Motor neuron (in vitro differentiated cells): Measurements from ENCODE around the gene FBF1. TPM values are rescaled to one million over a fixed set of nuclear protein-coding genes. Genes with fewer than 3 reads are reported as not detected.
"Not testable (repeated sequence)": the region's sequence is repeated elsewhere in the genome, so short reads cannot be mapped to it uniquely, and the experiment has no call there.

Experiments used
- ATAC-seq, 8 experiments: fragments of 200-7000 bp; cut with Tn5 transposase; replicated peaks in 6 of 8; 2 replicates each; pipeline ENCODE4 v1.8.0; 2021; ENCODE audit warnings: mild to moderate bottlenecking in 8 of 8, moderate library complexity in 8 of 8
- H3K27ac ChIP-seq, 2 donors: fragments of 250-450 bp; sonication (Bioruptor Pico); 2 replicates each; pipeline ENCODE4 v1.9.0; 2021; ENCODE audit warnings: antibody characterized with exemption in 2 of 2, mild to moderate bottlenecking in 2 of 2, moderate library complexity in 1 of 2
- H3K4me1 ChIP-seq, 2 donors: fragments of 250-450 bp; sonication (Bioruptor Pico); replicated peaks in 1 of 2; 2 replicates each; pipeline ENCODE4 v1.6.1; 2021; ENCODE audit warnings: antibody characterized with exemption in 2 of 2, mild to moderate bottlenecking in 2 of 2, moderate library complexity in 1 of 2
- H3K4me3 ChIP-seq, 5 donors: fragments of 250-450 bp; sonication (Bioruptor Pico); 2 replicates each; pipeline ENCODE4 v1.9.0; 2021; ENCODE audit warnings: antibody characterized with exemption in 5 of 5, mild to moderate bottlenecking in 5 of 5, moderate library complexity in 4 of 5
- WGBS, 10 experiments: fragments of 450-650 bp; shearing (Covaris generic); methylation state at CpG; one replicate each; pipeline ENCODE4 v1.0.0; 2022; 5-methylcytosine and 5-hydroxymethylcytosine counted together
- in situ Hi-C, 9 experiments: fragments of 400-800 bp; cut with MboI; loops; one replicate each; pipeline ENCODE4 v1.15.0; 2021; ENCODE audit warnings: low sequenced_read_pairs in 9 of 9, low pct_unique_long_range_greater_than_20kb in 2 of 9; ENCODE audit not compliant: unreplicated experiment in 9 of 9
- total RNA-seq, 8 experiments: library from RNA; unstranded; fragments of 300-600 nt; gene quantifications; 2 replicates each; pipeline versions ENCODE4 v1.2.3 to v1.2.4, GENCODE V29; 2022

FBF1 gene
- total RNA-seq, 8 experiments from 2014 or later: 4.8 to 14.7 (median 7.6) TPM

- ATAC-seq, in situ Hi-C loops, H3K4me3 ChIP-seq, H3K27ac ChIP-seq: not testable (repeated sequence)
- WGBS, 10 experiments: 50 to 96% (median 93%) methylated on average over 2 to 4 of the region's 10 CpGs; no CpG with 5 or more reads in 5 of the 10 experiments
- H3K4me1 ChIP-seq: peaks cover 8 to 13% of the 10 kb centered on the region in 2 donors
Observed at GRCh38 chr17:75870228-75870627, 70.6 kb downstream of the FBF1 start.

- H3K4me1 ChIP-seq: peaks cover 8 to 20% of the 10 kb centered on the region in 2 donors
- in situ Hi-C loops: no loop called here
- 0 to 92% (median 66%) methylated on average over 2 to 7 of the region's 23 CpGs; no CpG with 5 or more reads in 3 of the 10 experiments for WGBS, 10 experiments
- no peak overlapping the region for H3K27ac ChIP-seq
- no peak overlapping the region for H3K4me3 ChIP-seq
- peak; percentile 5 to 84 (median 30) for ATAC-seq
Observed at GRCh38 chr17:75869282-75870141, 71.3 kb downstream of the FBF1 start.

DNA sequence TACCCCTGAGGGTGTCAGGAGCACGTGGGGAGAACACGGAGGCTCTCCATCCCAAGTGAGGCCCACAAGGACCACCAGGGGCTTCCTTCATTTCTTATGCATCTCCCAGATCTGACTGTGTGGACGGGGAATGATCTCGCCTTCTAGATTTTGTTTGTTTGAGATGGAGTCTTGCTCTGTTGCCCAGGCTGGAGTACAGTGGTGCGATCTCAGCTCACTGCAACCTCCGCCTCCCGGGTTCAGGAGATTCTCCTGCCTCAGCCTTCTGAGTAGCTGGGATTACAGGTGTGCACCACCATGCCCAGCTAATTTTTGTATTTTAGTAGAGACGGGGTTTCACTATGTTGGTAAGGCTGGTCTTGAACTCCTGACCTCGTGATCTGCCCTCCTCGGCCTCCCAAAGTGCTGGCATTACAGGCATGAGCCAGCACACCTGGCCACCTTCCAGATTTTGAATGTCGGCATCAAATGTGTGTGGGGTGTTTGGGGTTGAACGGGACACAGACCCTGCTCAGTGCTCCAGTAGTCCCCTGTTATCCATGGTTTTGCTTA lies 72.0 kb downstream of the FBF1 start:
- peaks cover 8 to 20% of the 10 kb centered on the region in 2 donors for H3K4me1 ChIP-seq
- H3K4me3 ChIP-seq, ATAC-seq, H3K27ac ChIP-seq, in situ Hi-C loops: not testable (repeated sequence)
- 13 to 100% methylated on average over 1 to 3 of the region's 12 CpGs; no CpG with 5 or more reads in 8 of the 10 experiments for WGBS, 10 experiments

GRCh38 chr17:75865404-75866188 lies 75.2 kb downstream of the FBF1 start:
- H3K27ac ChIP-seq, in situ Hi-C loops, ATAC-seq, H3K4me3 ChIP-seq: not testable (repeated sequence)
- 46 to 100% (median 65%) methylated on average over 3 to 11 of the region's 17 CpGs for WGBS, 10 experiments
- peaks cover 8 to 13% of the 10 kb centered on the region in 2 donors for H3K4me1 ChIP-seq

DNA sequence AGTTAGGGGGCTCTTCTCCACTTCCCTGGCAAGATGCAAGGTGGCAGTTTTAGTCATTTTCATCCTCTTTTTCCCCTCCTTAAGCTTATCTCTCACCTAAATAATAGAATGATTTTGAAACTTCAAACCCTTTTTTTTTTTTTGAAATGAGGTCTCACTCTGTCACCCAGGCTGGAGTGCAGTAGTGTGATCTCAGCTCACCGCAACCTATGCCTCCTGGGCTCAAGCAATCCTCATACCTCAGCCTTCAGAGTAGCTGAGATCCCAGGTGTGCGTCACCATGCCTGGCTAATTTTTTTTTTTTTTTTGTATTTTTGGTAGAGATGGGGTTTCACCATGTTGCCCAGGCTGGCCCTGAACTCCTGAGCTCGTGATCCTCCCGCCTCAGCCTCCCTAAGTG lies 76.0 kb downstream of the FBF1 start:
- 63 to 100% (median 84%) methylated on average over 1 to 4 of the region's 4 CpGs; no CpG with 5 or more reads in 2 of the 10 experiments for WGBS, 10 experiments
- H3K4me1 ChIP-seq: peaks cover 8 to 13% of the 10 kb centered on the region in 2 donors
- ATAC-seq, H3K27ac ChIP-seq, H3K4me3 ChIP-seq, in situ Hi-C loops: not testable (repeated sequence)

DNA sequence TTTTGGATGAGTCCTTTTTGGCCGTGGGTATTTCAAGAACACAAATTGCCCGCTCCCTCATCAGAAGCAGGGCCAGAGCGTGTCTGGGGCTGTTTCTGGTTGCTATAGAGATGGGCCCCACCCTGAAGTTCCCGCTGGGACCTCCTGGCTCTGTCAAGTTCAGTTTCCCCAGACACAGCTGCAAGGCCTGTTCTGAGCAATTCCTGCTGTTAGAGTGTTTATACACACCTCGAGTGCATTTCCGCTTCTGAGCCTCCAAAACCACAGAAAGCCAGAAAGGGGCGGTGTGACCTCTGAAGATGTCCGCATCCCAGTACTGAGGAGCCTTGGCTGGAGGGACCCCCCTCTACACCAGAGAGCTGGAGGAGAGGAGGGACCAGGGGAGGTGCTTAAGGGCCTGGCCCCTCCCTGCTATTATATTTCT lies 76.4 kb downstream of the FBF1 start:
- 0 to 43% (median 33%) methylated on average over 1 to 7 of the region's 8 CpGs; no CpG with 5 or more reads in 4 of the 10 experiments for WGBS, 10 experiments
- Histone ChIP-seq H3K4me3 (no peak overlapping the region), H3K4me1 (peaks cover 5 to 11% of the 10 kb centered on the region in 2 donors), H3K27ac (no peak overlapping the region)
- ATAC-seq: peak; percentile 38 to 90 (median 56)
- in situ Hi-C loops: no loop called here

DNA sequence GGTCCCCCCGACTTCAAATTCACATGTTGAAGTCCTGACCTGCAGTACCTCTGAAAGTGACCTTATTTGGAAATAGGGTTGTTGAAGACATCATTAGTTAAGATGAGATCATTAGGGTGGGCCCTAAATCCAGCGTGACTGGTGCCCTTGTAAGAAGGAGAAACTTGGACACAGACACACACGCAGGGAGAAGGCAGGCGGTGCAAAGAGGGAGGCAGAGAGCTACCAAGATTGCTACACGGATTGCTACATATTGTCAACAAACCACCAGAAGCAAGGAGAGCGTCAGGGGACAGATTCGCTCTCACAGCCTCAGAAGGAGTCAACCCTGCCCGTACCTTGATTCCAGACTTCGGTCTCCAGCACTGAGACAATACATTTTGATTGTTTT lies 78.9 kb downstream of the FBF1 start:
- in situ Hi-C loops: no loop called here
- Histone ChIP-seq H3K4me1 (peaks cover under 1 to 8% of the 10 kb centered on the region in 2 donors), H3K27ac (no peak overlapping the region), H3K4me3 (no peak overlapping the region)
- ATAC-seq: peak in 2 of 8 experiments; percentile 30 to 50
- 20 to 82% (median 78%) methylated on average over 1 to 6 of the region's 9 CpGs; no CpG with 5 or more reads in 1 of the 10 experiments for WGBS, 10 experiments

Other genes with a start within 250 kb of the FBF1 start
- 10 to 100 TPM in 1 of 8 experiments, 1 to 10 TPM in 4, under 1 TPM in 3; 0.46 to 40.8 (median 2.0) TPM for gene ITGB4, start 219.6 kb downstream of the FBF1 start, total RNA-seq
- gene GALK1, start 175.8 kb downstream of the FBF1 start, total RNA-seq: 10 to 100 TPM; 10.0 to 32.7 (median 16.4) TPM
- 10 to 100 TPM; 14.6 to 38.2 (median 20.0) TPM for gene UNK, start 156.2 kb downstream of the FBF1 start, total RNA-seq
- gene UNC13D, start 96.6 kb downstream of the FBF1 start, total RNA-seq: 1 to 10 TPM in 7 of 8 experiments, under 1 TPM in 1; 0.87 to 9.1 (median 2.7) TPM
- 10 to 100 TPM; 51.3 to 86.5 (median 60.1) TPM for gene WBP2, start 85.7 kb downstream of the FBF1 start, total RNA-seq
- gene TRIM47, start 62.5 kb downstream of the FBF1 start, total RNA-seq: 10 to 100 TPM in 2 of 8 experiments, 1 to 10 TPM in 5, under 1 TPM in 1; 0.67 to 15.1 (median 4.8) TPM
- 10 to 100 TPM in 7 of 8 experiments, 1 to 10 TPM in 1; 8.7 to 22.5 (median 13.4) TPM for gene TRIM65, start 44.1 kb downstream of the FBF1 start, total RNA-seq
- 10 to 100 TPM; 31.1 to 77.0 (median 47.0) TPM for gene MRPL38, start 36.2 kb downstream of the FBF1 start, total RNA-seq
- 100 to 1,000 TPM in 1 of 8 experiments, 10 to 100 TPM in 7; 14.6 to 106 (median 32.4) TPM for gene ACOX1, start 38.1 kb upstream of the FBF1 start, total RNA-seq
- 10 to 100 TPM in 6 of 8 experiments, 1 to 10 TPM in 2; 7.8 to 29.8 (median 15.4) TPM for gene TEN1, start 38.2 kb upstream of the FBF1 start, total RNA-seq
- 10 to 100 TPM in 1 of 8 experiments, 1 to 10 TPM in 7; 3.5 to 11.0 (median 6.2) TPM for gene CDK3, start 59.8 kb upstream of the FBF1 start, total RNA-seq
- gene EVPL, start 86.3 kb upstream of the FBF1 start, total RNA-seq: 1 to 10 TPM in 1 of 8 experiments, under 1 TPM in 6, not detected in 1; 0.05 to 1.0 (median 0.59) TPM
- 10 to 100 TPM; 21.2 to 70.9 (median 36.4) TPM for gene SRP68, start 131.5 kb upstream of the FBF1 start, total RNA-seq
- gene GALR2, start 133.7 kb upstream of the FBF1 start, total RNA-seq: under 1 TPM in 6 of 8 experiments, not detected in 2; 0.11 to 0.81 (median 0.46) TPM
- gene ZACN, start 138.1 kb upstream of the FBF1 start, total RNA-seq: 10 to 100 TPM; 13.1 to 37.3 (median 20.9) TPM
- 100 to 1,000 TPM in 1 of 8 experiments, 10 to 100 TPM in 7; 39.6 to 105 (median 64.7) TPM for gene EXOC7, start 162.7 kb upstream of the FBF1 start, total RNA-seq
- 10 to 100 TPM in 1 of 8 experiments, 1 to 10 TPM in 4, under 1 TPM in 3; 0.41 to 83.2 (median 3.0) TPM for gene FOXJ1, start 200.2 kb upstream of the FBF1 start, total RNA-seq